ENCODE data around the gene CSTF3.

The CSTF3 gene

DNA sequence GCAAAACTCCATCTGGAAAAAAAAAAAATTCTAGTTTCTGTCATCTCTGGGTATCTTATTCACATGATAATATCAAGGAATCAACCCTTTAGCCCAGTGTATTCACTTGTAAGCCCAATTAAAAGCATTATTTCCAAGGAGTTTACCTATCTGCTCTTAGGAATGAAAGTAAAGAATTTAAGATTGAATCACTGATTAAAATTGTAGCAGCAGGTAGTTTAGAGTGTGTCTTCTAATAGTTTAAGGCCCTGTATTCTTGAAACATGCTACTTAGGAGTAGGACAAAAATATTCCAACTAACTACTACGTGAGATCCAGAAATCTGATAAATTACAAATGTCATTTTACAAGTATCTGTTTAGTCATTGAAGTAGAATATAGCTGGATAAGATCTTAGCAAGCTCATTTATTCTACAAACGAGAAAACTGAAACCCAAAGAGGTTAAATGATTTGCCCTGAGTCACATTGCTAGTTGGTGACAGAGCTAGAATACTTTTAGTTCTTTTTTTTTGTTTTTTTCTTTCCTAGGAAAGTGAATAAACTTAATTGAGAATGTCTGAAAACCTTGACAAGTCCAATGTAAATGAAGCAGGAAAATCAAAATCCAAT, 118.0 kb downstream of the CSTF3 start:
- peaks cover 2% of the 10 kb centered on the region for H3K36me3 ChIP-seq (ENCODE audit: control insufficient read depth, insufficient read depth, low read length)
- no peak overlapping the region for H2BK5ac ChIP-seq (ENCODE audit: low read length)
- H3K9ac ChIP-seq (ENCODE audit: low read length): no peak overlapping the region
- no peaks in the 10 kb centered on the region for H3K27me3 ChIP-seq (ENCODE audit: insufficient read depth, low read length, poor library complexity)
- no peak overlapping the region for H3K4me3 ChIP-seq (ENCODE audit: low read length)
- H3K79me2 ChIP-seq (ENCODE audit: control insufficient read depth, insufficient read depth, low read length): no peaks in the 10 kb centered on the region
- no peak overlapping the region for H4K5ac ChIP-seq (ENCODE audit: low read length)
- no peaks in the 10 kb centered on the region for H3K79me1 ChIP-seq (ENCODE audit: low read length)
- no peak overlapping the region for H2BK120ac ChIP-seq (ENCODE audit: low read depth, low read length)
- H3K4me1 ChIP-seq (ENCODE audit: control insufficient read depth, low read depth, low read length): no peaks in the 10 kb centered on the region
- DNase-seq: no peak
- no peak overlapping the region for H2AK5ac ChIP-seq (ENCODE audit: low read length)
- peak overlapping the region; percentile 56 for H4K8ac ChIP-seq (ENCODE audit: low read depth, low read length)
- no CpG with 5 or more reads among the region's 2 CpGs for WGBS (ENCODE audit: extremely low coverage, insufficient coverage, low lambda C conversion rate)
- H2BK15ac ChIP-seq (replicated peaks; ENCODE audit: low read depth): no peak overlapping the region
- H3K4me2 ChIP-seq (ENCODE audit: low read length): no peak overlapping the region
- no peak overlapping the region for H3K56ac ChIP-seq (ENCODE audit: low read length)
- no peak overlapping the region for H3K27ac ChIP-seq (ENCODE audit: low read depth, low read length)
- no peak overlapping the region for H3K18ac ChIP-seq (ENCODE audit: low read length)
- H3K4ac ChIP-seq (ENCODE audit: low read depth, low read length): no peak overlapping the region
- no peak overlapping the region for H3K23ac ChIP-seq (ENCODE audit: low read length)

- no peak overlapping the region for H3K23ac ChIP-seq (ENCODE audit: low read length)
- no peak overlapping the region for H4K5ac ChIP-seq (ENCODE audit: low read length)
- WGBS (ENCODE audit: extremely low coverage, insufficient coverage, low lambda C conversion rate): no CpG with 5 or more reads among the region's 5 CpGs
- no peak overlapping the region for H2AK5ac ChIP-seq (ENCODE audit: low read length)
- H3K4me3 ChIP-seq (ENCODE audit: low read length): no peak overlapping the region
- no peak overlapping the region for H4K8ac ChIP-seq (ENCODE audit: low read depth, low read length)
- H3K79me1 ChIP-seq (ENCODE audit: low read length): no peaks in the 10 kb centered on the region
- peak overlapping the region; percentile 87 for H3K27ac ChIP-seq (ENCODE audit: low read depth, low read length)
- peak overlapping the region; percentile 86 for H3K9ac ChIP-seq (ENCODE audit: low read length)
- H2BK5ac ChIP-seq (ENCODE audit: low read length): no peak overlapping the region
- H3K18ac ChIP-seq (ENCODE audit: low read length): no peak overlapping the region
- peak overlapping the region; percentile 56 for H2BK120ac ChIP-seq (ENCODE audit: low read depth, low read length)
- H3K27me3 ChIP-seq (ENCODE audit: insufficient read depth, low read length, poor library complexity): no peaks in the 10 kb centered on the region
- DNase-seq: peak; percentile 64
- no peak overlapping the region for H3K56ac ChIP-seq (ENCODE audit: low read length)
- H3K4me1 ChIP-seq (ENCODE audit: control insufficient read depth, low read depth, low read length): no peaks in the 10 kb centered on the region
- peaks cover 2% of the 10 kb centered on the region for H3K36me3 ChIP-seq (ENCODE audit: control insufficient read depth, insufficient read depth, low read length)
- no peak overlapping the region for H3K4me2 ChIP-seq (ENCODE audit: low read length)
- no peak overlapping the region for H2BK15ac ChIP-seq (replicated peaks; ENCODE audit: low read depth)
- no peak overlapping the region for H3K4ac ChIP-seq (ENCODE audit: low read depth, low read length)
- H3K79me2 ChIP-seq (ENCODE audit: control insufficient read depth, insufficient read depth, low read length): no peaks in the 10 kb centered on the region
Observed at GRCh38 chr11:33040862-33041453, 120.3 kb downstream of the CSTF3 start.

GRCh38 chr11:33040033-33040861, 121.0 kb downstream of the CSTF3 start:
- DNase-seq: peak; percentile 34
- WGBS (ENCODE audit: extremely low coverage, insufficient coverage, low lambda C conversion rate): no CpG with 5 or more reads among the region's 30 CpGs

GRCh38 chr11:33039274-33040032, 121.8 kb downstream of the CSTF3 start, which contains the start of gene TCP11L1:
Gene TCP11L1, plus strand, starts transcription at chr11:33039572. Its CDS starts 4,202 bp downstream, at chr11:33043774.
- Histone ChIP-seq H2BK120ac (ENCODE audit: low read depth, low read length) (peak within 1 kb of the TSS; percentile 56), H2AK5ac (ENCODE audit: low read length) (peak within 1 kb of the TSS; percentile 59), H3K79me2 (ENCODE audit: control insufficient read depth, insufficient read depth, low read length) (no peaks in the 10 kb centered on the region), H2BK15ac (replicated peaks; ENCODE audit: low read depth) (no peak within 1 kb of the TSS), H3K4ac (ENCODE audit: low read depth, low read length) (peak within 1 kb of the TSS; percentile 28), H3K56ac (ENCODE audit: low read length) (peak within 1 kb of the TSS; percentile 96), H3K36me3 (ENCODE audit: control insufficient read depth, insufficient read depth, low read length) (peaks cover 2% of the 10 kb centered on the region), H4K5ac (ENCODE audit: low read length) (no peak within 1 kb of the TSS), H3K4me3 (ENCODE audit: low read length) (peak within 1 kb of the TSS; percentile 90), H3K4me1 (ENCODE audit: control insufficient read depth, low read depth, low read length) (no peaks in the 10 kb centered on the region), H3K27ac (ENCODE audit: low read depth, low read length) (peak within 1 kb of the TSS; percentile 87), H3K4me2 (ENCODE audit: low read length) (peak within 1 kb of the TSS; percentile 92), H4K8ac (ENCODE audit: low read depth, low read length) (peak within 1 kb of the TSS; percentile 93), H3K27me3 (ENCODE audit: insufficient read depth, low read length, poor library complexity) (no peaks in the 10 kb centered on the region), H3K18ac (ENCODE audit: low read length) (peak within 1 kb of the TSS; percentile 63), H3K23ac (ENCODE audit: low read length) (peak within 1 kb of the TSS; percentile 94), H2BK5ac (ENCODE audit: low read length) (peak within 1 kb of the TSS; percentile 93), H3K9ac (ENCODE audit: low read length) (peak within 1 kb of the TSS; percentile 86), H3K79me1 (ENCODE audit: low read length) (no peaks in the 10 kb centered on the region)
- peak; percentile 96 for DNase-seq
- WGBS (ENCODE audit: extremely low coverage, insufficient coverage, low lambda C conversion rate): no CpG with 5 or more reads among the region's 84 CpGs

More at GRCh38 chr11:33040033-33040861, 121.0 kb downstream of the CSTF3 start:
- Histone ChIP-seq H3K4me2 (ENCODE audit: low read length) (peak overlapping the region; percentile 92), H3K4me1 (ENCODE audit: control insufficient read depth, low read depth, low read length) (no peaks in the 10 kb centered on the region), H3K23ac (ENCODE audit: low read length) (peak overlapping the region; percentile 94), H2BK5ac (ENCODE audit: low read length) (peak overlapping the region; percentile 6), H3K9ac (ENCODE audit: low read length) (peak overlapping the region; percentile 86), H2BK15ac (replicated peaks; ENCODE audit: low read depth) (no peak overlapping the region), H3K4ac (ENCODE audit: low read depth, low read length) (no peak overlapping the region), H4K5ac (ENCODE audit: low read length) (no peak overlapping the region), H2BK120ac (ENCODE audit: low read depth, low read length) (peak overlapping the region; percentile 56), H3K56ac (ENCODE audit: low read length) (peak overlapping the region; percentile 96), H2AK5ac (ENCODE audit: low read length) (peak overlapping the region; percentile 59), H3K79me1 (ENCODE audit: low read length) (no peaks in the 10 kb centered on the region), H4K8ac (ENCODE audit: low read depth, low read length) (peak overlapping the region; percentile 93), H3K4me3 (ENCODE audit: low read length) (peak overlapping the region; percentile 90), H3K36me3 (ENCODE audit: control insufficient read depth, insufficient read depth, low read length) (peaks cover 2% of the 10 kb centered on the region), H3K27me3 (ENCODE audit: insufficient read depth, low read length, poor library complexity) (no peaks in the 10 kb centered on the region), H3K18ac (ENCODE audit: low read length) (peak overlapping the region; percentile 63), H3K79me2 (ENCODE audit: control insufficient read depth, insufficient read depth, low read length) (no peaks in the 10 kb centered on the region), H3K27ac (ENCODE audit: low read depth, low read length) (peak overlapping the region; percentile 87)

GRCh38 chr11:33035011-33035410, 126.3 kb downstream of the CSTF3 start:
- H3K18ac ChIP-seq (ENCODE audit: low read length): no peak overlapping the region
- no peak overlapping the region for H3K4me2 ChIP-seq (ENCODE audit: low read length)
- H3K27me3 ChIP-seq (ENCODE audit: insufficient read depth, low read length, poor library complexity): no peaks in the 10 kb centered on the region
- H3K9ac ChIP-seq (ENCODE audit: low read length): no peak overlapping the region
- H4K5ac ChIP-seq (ENCODE audit: low read length): no peak overlapping the region
- no peak overlapping the region for H3K27ac ChIP-seq (ENCODE audit: low read depth, low read length)
- H3K79me1 ChIP-seq (ENCODE audit: low read length): no peaks in the 10 kb centered on the region
- H3K4me1 ChIP-seq (ENCODE audit: control insufficient read depth, low read depth, low read length): no peaks in the 10 kb centered on the region
- no peak overlapping the region for H3K23ac ChIP-seq (ENCODE audit: low read length)
- DNase-seq: no peak
- H3K4ac ChIP-seq (ENCODE audit: low read depth, low read length): no peak overlapping the region
- H3K4me3 ChIP-seq (ENCODE audit: low read length): no peak overlapping the region
- WGBS (ENCODE audit: extremely low coverage, insufficient coverage, low lambda C conversion rate): no CpG with 5 or more reads among the region's 1 CpG
- no peaks in the 10 kb centered on the region for H3K79me2 ChIP-seq (ENCODE audit: control insufficient read depth, insufficient read depth, low read length)
- H2AK5ac ChIP-seq (ENCODE audit: low read length): no peak overlapping the region
- no peak overlapping the region for H2BK5ac ChIP-seq (ENCODE audit: low read length)
- H2BK15ac ChIP-seq (replicated peaks; ENCODE audit: low read depth): no peak overlapping the region
- no peaks in the 10 kb centered on the region for H3K36me3 ChIP-seq (ENCODE audit: control insufficient read depth, insufficient read depth, low read length)
- H3K56ac ChIP-seq (ENCODE audit: low read length): no peak overlapping the region
- no peak overlapping the region for H4K8ac ChIP-seq (ENCODE audit: low read depth, low read length)
- H2BK120ac ChIP-seq (ENCODE audit: low read depth, low read length): no peak overlapping the region
